HEK293 (cell line): ENCODE data around the gene DLG2.

Source experiments
- CTCF ChIA-PET: fragments of 350-600 bp; formaldehyde crosslinking; extraction: SDS; loops from one replicate; lab custom pipeline; 2021; ENCODE audit warnings: antibody characterized with exemption; lab: Yijun Ruan, JAX
- POLR2A ChIA-PET: fragments of 300-600 bp; formaldehyde crosslinking; extraction: SDS; loops from one replicate; lab custom pipeline; 2020; ENCODE audit warnings: antibody characterized with exemption, inconsistent platforms; lab: Yijun Ruan, JAX
- H3K27ac ChIP-seq: fragments of 200-500 bp; sonication (Bioruptor generic); 2 replicates; pipeline ENCODE4 v1.5.1; 2014; ENCODE audit warnings: low read depth, low read length, control low read depth, inconsistent platforms; ENCODE audit errors: extremely low read depth
- H3K36me3 ChIP-seq, 2 experiments: fragments of 200-500 bp in 1 of 2; sonication (Bioruptor generic) in 1 of 2; 1 replicate in 1 of 2; 2 replicates in 1 of 2; pipeline ENCODE4 v1.5.1; 2014 to 2017; ENCODE audit warnings: inconsistent platforms in 2 of 2, low read length in 2 of 2; ENCODE audit not compliant: control insufficient read depth in 2 of 2, insufficient read depth in 1 of 2
- H3K4me1 ChIP-seq: fragments of 200-500 bp; sonication (Bioruptor generic); 2 replicates; pipeline ENCODE4 v1.5.1; 2014; ENCODE audit warnings: mild to moderate bottlenecking, low read length, inconsistent platforms; ENCODE audit not compliant: control insufficient read depth, insufficient read depth
- H3K4me3 ChIP-seq: 2 replicates; pipeline ENCODE4 v1.5.1; 2011; ENCODE audit warnings: low read depth, mild to moderate bottlenecking, control low read depth, low read length, moderate library complexity
- H3K9me3 ChIP-seq: fragments of 200-500 bp; sonication (Bioruptor generic); 2 replicates; pipeline ENCODE4 v1.5.1; 2014; ENCODE audit warnings: low read depth, low read length, inconsistent platforms; ENCODE audit not compliant: control insufficient read depth, insufficient read depth
- GLIS1 ChIP-seq: fragments of 450-650 bp; formaldehyde crosslinking; IDR thresholded peaks from 2 replicates; pipeline ENCODE4 v1.5.1; 2016; ENCODE audit warnings: missing biosample characterization, missing genetic modification characterization
- MEIS1 ChIP-seq: sonication (generic); formaldehyde crosslinking; IDR thresholded peaks from 2 replicates; pipeline ENCODE4 v1.8.1; 2022; ENCODE audit warnings: missing genetic modification reagents, mild to moderate bottlenecking, borderline replicate concordance
- REPIN1 ChIP-seq: fragments of 450-650 bp; formaldehyde crosslinking; IDR thresholded peaks from 2 replicates; pipeline ENCODE4 v1.5.1; 2017; ENCODE audit warnings: missing biosample characterization, missing genetic modification characterization, low read depth
- YY2 ChIP-seq: fragments of 450-650 bp; formaldehyde crosslinking; IDR thresholded peaks from 2 replicates; pipeline ENCODE4 v1.5.1; 2016; ENCODE audit warnings: missing biosample characterization, missing genetic modification characterization
- ZBTB49 ChIP-seq: fragments of 450-650 bp; formaldehyde crosslinking; IDR thresholded peaks from 2 replicates; pipeline ENCODE4 v1.5.1; 2016; ENCODE audit warnings: missing biosample characterization, missing genetic modification characterization, low read depth
- ZBTB7A ChIP-seq: fragments of 450-650 bp; formaldehyde crosslinking; IDR thresholded peaks from 2 replicates; pipeline ENCODE4 v1.5.1; 2016; ENCODE audit warnings: low read depth, missing biosample characterization, missing genetic modification characterization
- ZFP3 ChIP-seq: fragments of 450-650 bp; formaldehyde crosslinking; IDR thresholded peaks from 2 replicates; pipeline ENCODE4 v1.5.1; 2016; ENCODE audit warnings: low read depth, missing biosample characterization, missing genetic modification characterization
- ZFP69B ChIP-seq: fragments of 450-650 bp; formaldehyde crosslinking; IDR thresholded peaks from 2 replicates; pipeline ENCODE4 v1.5.1; 2016; ENCODE audit warnings: missing biosample characterization, missing genetic modification characterization
- ZNF138 ChIP-seq: fragments of 450-650 bp; formaldehyde crosslinking; IDR thresholded peaks from 2 replicates; pipeline ENCODE4 v1.5.1; 2016; ENCODE audit warnings: missing biosample characterization, missing genetic modification characterization, borderline replicate concordance
- ZNF280C ChIP-seq: fragments of 450-650 bp; formaldehyde crosslinking; IDR thresholded peaks from 2 replicates; pipeline ENCODE4 v1.5.1; 2016; ENCODE audit warnings: missing biosample characterization, missing genetic modification characterization
- ZNF292 ChIP-seq: fragments of 450-650 bp; formaldehyde crosslinking; IDR thresholded peaks from 2 replicates; pipeline ENCODE4 v1.5.1; 2016; ENCODE audit warnings: low read depth, missing biosample characterization, missing genetic modification characterization, borderline replicate concordance
- ZNF391 ChIP-seq: fragments of 450-650 bp; formaldehyde crosslinking; IDR thresholded peaks from 2 replicates; pipeline ENCODE4 v1.5.1; 2016; ENCODE audit warnings: low read depth, missing biosample characterization, missing genetic modification characterization, borderline replicate concordance
- ZNF488 ChIP-seq: fragments of 450-650 bp; formaldehyde crosslinking; IDR thresholded peaks from 2 replicates; pipeline ENCODE4 v1.5.1; 2016; ENCODE audit warnings: missing biosample characterization, missing genetic modification characterization
- ZNF514 ChIP-seq: fragments of 450-650 bp; formaldehyde crosslinking; IDR thresholded peaks from 2 replicates; pipeline ENCODE4 v1.5.1; 2016; ENCODE audit warnings: missing biosample characterization, missing genetic modification characterization
- ZNF560 ChIP-seq: fragments of 450-650 bp; formaldehyde crosslinking; IDR thresholded peaks from 2 replicates; pipeline ENCODE4 v1.5.1; 2017; ENCODE audit warnings: missing biosample characterization, missing genetic modification characterization, borderline replicate concordance
- ZNF571 ChIP-seq: fragments of 450-650 bp; formaldehyde crosslinking; IDR thresholded peaks from 2 replicates; pipeline ENCODE4 v1.5.0; 2017; ENCODE audit warnings: missing biosample characterization, missing genetic modification characterization
- ZNF654 ChIP-seq: fragments of 450-650 bp; formaldehyde crosslinking; IDR thresholded peaks from 2 replicates; pipeline ENCODE4 v1.5.1; 2016; ENCODE audit warnings: low read depth, missing biosample characterization, missing genetic modification characterization
- ZNF768 ChIP-seq: fragments of 450-650 bp; formaldehyde crosslinking; IDR thresholded peaks from 2 replicates; pipeline ENCODE4 v1.5.1; 2018; ENCODE audit warnings: missing biosample characterization, mild to moderate bottlenecking, missing genetic modification characterization
- ZNF776 ChIP-seq: fragments of 450-650 bp; formaldehyde crosslinking; IDR thresholded peaks from 2 replicates; pipeline ENCODE4 v1.5.0; 2017; ENCODE audit warnings: missing biosample characterization, missing genetic modification characterization, borderline replicate concordance
- ZNF792 ChIP-seq: fragments of 450-650 bp; formaldehyde crosslinking; IDR thresholded peaks from 2 replicates; pipeline ENCODE4 v1.5.1; 2016; ENCODE audit warnings: missing biosample characterization, missing genetic modification characterization
- TF ChIP-seq, protein P1 (sequence below): fragments of 450-650 bp; formaldehyde crosslinking; IDR thresholded peaks from 2 replicates; pipeline ENCODE4 v1.5.1; 2016; ENCODE audit warnings: missing biosample characterization, missing genetic modification characterization
- TF ChIP-seq, protein P2 (sequence below): fragments of 450-650 bp; formaldehyde crosslinking; conservative IDR thresholded peaks from 2 replicates; pipeline ENCODE4 v1.5.1; 2016; ENCODE audit warnings: low read depth, missing biosample characterization, missing genetic modification characterization

DLG2 gene

GRCh38 chr11:85044911-85045310 lies 582.2 kb downstream of the DLG2 start:
- TF ChIP-seq ZBTB49 (tag by site-specific recombination) (no peak), ZNF138 (tag by site-specific recombination) (no peak), ZNF391 (tag by site-specific recombination) (no peak), ZNF514 (tag by site-specific recombination) (no peak), ZNF792 (no peak), ZNF560 (tag by site-specific recombination) (no peak), ZNF280C (tag by site-specific recombination) (no peak), ZFP3 (tag by site-specific recombination) (no peak)
- TF ChIP-seq, protein P1, sequence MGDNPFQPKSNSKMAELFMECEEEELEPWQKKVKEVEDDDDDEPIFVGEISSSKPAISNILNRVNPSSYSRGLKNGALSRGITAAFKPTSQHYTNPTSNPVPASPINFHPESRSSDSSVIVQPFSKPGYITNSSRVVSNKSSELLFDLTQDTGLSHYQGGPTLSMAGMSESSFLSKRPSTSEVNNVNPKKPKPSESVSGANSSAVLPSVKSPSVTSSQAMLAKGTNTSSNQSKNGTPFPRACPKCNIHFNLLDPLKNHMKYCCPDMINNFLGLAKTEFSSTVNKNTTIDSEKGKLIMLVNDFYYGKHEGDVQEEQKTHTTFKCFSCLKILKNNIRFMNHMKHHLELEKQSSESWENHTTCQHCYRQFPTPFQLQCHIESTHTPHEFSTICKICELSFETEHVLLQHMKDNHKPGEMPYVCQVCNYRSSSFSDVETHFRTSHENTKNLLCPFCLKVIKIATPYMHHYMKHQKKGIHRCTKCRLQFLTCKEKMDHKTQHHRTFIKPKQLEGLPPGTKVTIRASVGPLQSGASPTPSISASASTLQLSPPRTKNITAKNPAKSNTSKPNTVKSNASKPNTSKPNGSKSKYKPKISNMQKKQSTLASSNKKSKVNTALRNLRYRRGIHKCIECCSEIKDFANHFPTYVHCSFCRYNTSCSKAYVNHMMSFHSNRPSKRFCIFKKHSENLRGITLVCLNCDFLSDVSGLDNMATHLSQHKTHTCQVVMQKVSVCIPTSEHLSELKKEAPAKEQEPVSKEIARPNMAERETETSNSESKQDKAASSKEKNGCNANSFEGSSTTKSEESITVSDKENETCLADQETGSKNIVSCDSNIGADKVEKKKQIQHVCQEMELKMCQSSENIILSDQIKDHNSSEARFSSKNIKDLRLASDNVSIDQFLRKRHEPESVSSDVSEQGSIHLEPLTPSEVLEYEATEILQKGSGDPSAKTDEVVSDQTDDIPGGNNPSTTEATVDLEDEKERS (tag by site-specific recombination): no peak
- TF ChIP-seq, all 188 proteins: peak for 0
- Histone ChIP-seq H3K9me3 (no peaks in the 10 kb centered on the region), H3K36me3 (no peaks in the 10 kb centered on the region), H3K4me3 (no peak overlapping the region), H3K27ac (no peak overlapping the region), H3K4me1 (no peaks in the 10 kb centered on the region)
- ChIA-PET POLR2A (no interaction called here), CTCF (no interaction called here)

- CTCF ChIA-PET: no interaction called here
- no peaks in the 10 kb centered on the region for H3K9me3 ChIP-seq
- no peaks in the 10 kb centered on the region for H3K36me3 ChIP-seq
- H3K4me3 ChIP-seq: no peak overlapping the region
- H3K4me1 ChIP-seq: no peaks in the 10 kb centered on the region
- H3K27ac ChIP-seq: no peak overlapping the region
- POLR2A ChIA-PET: no interaction called here
- no peak for TF ChIP-seq ZNF488
- TF ChIP-seq REPIN1 (tag by site-specific recombination): no peak
- no peak for TF ChIP-seq ZNF292 (tag by site-specific recombination)
- TF ChIP-seq ZNF571 (tag by site-specific recombination): no peak
- TF ChIP-seq MEIS1 (CRISPR knock-in tag): no peak
- no peak for TF ChIP-seq ZFP69B (tag by site-specific recombination)
- no peak for TF ChIP-seq ZNF768 (tag by site-specific recombination)
- TF ChIP-seq, protein P2, sequence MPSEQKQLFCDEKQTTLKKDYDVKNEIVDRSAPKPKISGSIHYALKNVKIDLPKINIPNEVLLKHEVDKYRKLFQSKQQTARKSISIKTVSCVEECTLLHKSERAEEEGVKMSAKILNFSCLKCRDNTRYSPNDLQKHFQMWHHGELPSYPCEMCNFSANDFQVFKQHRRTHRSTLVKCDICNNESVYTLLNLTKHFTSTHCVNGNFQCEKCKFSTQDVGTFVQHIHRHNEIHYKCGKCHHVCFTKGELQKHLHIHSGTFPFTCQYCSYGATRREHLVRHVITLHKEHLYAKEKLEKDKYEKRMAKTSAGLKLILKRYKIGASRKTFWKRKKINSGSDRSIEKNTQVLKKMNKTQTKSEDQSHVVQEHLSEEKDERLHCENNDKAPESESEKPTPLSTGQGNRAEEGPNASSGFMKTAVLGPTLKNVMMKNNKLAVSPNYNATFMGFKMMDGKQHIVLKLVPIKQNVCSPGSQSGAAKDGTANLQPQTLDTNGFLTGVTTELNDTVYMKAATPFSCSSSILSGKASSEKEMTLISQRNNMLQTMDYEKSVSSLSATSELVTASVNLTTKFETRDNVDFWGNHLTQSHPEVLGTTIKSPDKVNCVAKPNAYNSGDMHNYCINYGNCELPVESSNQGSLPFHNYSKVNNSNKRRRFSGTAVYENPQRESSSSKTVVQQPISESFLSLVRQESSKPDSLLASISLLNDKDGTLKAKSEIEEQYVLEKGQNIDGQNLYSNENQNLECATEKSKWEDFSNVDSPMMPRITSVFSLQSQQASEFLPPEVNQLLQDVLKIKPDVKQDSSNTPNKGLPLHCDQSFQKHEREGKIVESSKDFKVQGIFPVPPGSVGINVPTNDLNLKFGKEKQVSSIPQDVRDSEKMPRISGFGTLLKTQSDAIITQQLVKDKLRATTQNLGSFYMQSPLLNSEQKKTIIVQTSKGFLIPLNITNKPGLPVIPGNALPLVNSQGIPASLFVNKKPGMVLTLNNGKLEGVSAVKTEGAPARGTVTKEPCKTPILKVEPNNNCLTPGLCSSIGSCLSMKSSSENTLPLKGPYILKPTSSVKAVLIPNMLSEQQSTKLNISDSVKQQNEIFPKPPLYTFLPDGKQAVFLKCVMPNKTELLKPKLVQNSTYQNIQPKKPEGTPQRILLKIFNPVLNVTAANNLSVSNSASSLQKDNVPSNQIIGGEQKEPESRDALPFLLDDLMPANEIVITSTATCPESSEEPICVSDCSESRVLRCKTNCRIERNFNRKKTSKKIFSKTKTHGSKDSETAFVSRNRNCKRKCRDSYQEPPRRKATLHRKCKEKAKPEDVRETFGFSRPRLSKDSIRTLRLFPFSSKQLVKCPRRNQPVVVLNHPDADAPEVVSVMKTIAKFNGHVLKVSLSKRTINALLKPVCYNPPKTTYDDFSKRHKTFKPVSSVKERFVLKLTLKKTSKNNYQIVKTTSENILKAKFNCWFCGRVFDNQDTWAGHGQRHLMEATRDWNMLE (tag by site-specific recombination): no peak
- no peak for TF ChIP-seq YY2 (tag by site-specific recombination)
- no peak for TF ChIP-seq ZBTB7A (tag by site-specific recombination)
- no peak for TF ChIP-seq ZNF654 (tag by site-specific recombination)
- TF ChIP-seq GLIS1: no peak
- no peak for TF ChIP-seq ZNF776 (tag by site-specific recombination)
Observed at GRCh38 chr11:85042361-85042760, 584.8 kb downstream of the DLG2 start.
